GM12873 (cell line): ENCODE results near the gene SEM1.

Experiments used
- TF ChIP-seq, protein P1 (sequence below): IDR thresholded peaks from 2 replicates; pipeline ENCODE4 v1.5.1; 2012; ENCODE audit warnings: low read depth, mild to moderate bottlenecking, moderate library complexity, low read length, control low read depth; ENCODE audit not compliant: insufficient read depth; ENCODE audit errors: missing control alignments

Gene SEM1

DNA sequence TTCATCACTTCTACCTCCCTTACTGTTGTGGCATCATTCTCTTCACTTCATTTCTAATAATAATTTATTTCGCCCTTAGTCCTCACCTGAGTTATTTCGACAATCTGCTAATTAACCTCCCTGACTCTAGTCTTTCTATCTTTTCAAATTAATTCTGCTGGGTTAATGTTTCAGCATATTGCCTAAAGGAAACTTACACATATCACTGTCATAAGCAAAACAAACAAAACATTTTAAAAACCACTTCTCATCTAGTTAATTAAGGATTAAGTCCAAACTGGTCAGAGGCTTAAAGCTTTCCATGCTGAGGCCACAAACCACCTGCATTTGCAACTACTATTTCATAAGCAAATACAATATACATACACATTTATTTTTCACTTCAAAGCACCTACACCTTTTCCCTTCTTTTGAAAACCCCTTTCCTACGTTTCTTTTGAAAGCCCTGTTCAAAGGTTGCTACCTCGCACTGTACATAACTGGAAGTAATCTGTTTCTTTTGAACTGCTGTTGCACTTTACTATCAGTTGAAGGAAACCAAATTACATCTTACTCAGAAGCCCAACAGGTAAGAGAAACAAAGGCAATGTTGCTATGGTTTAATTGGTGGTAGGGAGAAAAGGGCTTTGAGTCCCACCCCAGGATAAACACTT, 10.3 kb downstream of the SEM1 start:
- TF ChIP-seq, protein P1, sequence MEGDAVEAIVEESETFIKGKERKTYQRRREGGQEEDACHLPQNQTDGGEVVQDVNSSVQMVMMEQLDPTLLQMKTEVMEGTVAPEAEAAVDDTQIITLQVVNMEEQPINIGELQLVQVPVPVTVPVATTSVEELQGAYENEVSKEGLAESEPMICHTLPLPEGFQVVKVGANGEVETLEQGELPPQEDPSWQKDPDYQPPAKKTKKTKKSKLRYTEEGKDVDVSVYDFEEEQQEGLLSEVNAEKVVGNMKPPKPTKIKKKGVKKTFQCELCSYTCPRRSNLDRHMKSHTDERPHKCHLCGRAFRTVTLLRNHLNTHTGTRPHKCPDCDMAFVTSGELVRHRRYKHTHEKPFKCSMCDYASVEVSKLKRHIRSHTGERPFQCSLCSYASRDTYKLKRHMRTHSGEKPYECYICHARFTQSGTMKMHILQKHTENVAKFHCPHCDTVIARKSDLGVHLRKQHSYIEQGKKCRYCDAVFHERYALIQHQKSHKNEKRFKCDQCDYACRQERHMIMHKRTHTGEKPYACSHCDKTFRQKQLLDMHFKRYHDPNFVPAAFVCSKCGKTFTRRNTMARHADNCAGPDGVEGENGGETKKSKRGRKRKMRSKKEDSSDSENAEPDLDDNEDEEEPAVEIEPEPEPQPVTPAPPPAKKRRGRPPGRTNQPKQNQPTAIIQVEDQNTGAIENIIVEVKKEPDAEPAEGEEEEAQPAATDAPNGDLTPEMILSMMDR = no peak

GRCh38 chr7:96697822-96698221, 11.8 kb downstream of the SEM1 start:
- TF ChIP-seq, protein P1 = no peak

DNA sequence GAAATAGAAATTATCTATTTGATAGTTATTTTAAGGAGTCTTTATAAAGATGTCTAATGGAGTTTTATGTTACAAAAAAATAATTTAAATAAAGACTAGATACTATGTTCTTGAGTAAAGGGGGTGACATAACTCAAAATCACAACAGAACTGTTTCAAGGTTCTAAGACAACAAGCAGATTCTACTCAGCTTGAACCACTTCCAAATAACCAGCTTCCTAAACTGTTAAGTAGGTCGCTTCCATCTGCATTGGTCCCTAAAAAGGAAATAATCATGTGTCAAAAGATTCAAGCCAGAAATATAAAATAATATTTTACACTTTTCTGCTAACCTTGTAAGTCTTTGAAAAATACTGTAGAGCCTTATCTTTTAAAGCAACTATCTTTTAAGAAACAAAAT, 14.1 kb downstream of the SEM1 start:
- TF ChIP-seq, protein P1 = no peak

DNA sequence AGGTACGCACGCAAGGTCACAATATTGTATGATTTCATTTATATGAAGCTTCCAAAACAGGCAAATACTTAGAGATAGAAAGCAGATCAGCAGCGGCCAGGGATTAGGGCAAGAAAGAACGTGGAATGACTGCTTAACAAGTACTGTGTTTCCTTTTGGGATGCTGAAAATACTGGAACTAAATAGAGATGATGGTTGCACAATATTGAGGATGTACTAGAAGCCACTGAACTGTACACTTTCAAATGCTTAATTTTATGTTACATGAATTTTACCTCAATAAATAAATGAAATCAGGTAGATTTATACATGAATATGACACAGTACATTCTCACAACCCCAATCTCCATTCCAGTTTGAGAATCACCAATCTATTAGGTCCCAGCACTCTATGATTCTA, 15.6 kb downstream of the SEM1 start:
- TF ChIP-seq, protein P1 = no peak

DNA sequence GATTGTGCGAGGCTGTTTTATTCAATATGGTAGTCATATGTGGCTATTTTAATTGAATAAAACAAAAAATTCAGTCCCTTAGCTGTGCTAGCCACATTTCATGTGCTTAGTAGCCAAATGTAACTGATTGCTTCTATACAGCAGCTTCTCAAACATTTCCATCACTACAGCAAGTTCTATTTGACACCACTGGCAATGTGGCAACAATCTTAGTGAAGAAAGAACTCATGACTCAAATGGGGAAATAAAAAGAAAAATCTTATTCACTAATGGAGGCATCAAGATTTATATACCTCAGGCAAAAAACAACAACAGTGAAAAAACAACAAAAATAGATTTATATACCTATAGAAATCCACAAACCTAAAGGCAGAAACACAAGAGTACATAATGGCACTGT, 17.9 kb downstream of the SEM1 start:
- TF ChIP-seq, protein P1 = no peak

DNA sequence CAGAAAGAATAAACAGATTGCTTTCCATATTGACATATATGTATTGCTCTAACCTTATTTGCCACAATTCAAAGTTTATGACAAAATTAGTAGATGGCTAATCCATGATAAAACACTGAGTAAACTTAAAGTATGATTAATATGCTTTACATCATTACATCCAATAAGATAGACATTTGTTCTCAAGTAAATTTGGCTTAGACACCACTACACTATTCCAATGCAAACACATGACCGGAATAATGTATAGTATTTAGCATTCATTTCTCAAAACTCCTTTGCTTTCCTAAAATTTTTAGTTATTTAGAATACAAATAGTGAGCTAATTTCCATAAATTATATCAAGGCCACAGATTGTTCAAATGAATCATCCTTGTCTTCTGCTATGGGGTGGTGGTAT, 20.2 kb downstream of the SEM1 start:
- TF ChIP-seq, protein P1 = no peak

DNA sequence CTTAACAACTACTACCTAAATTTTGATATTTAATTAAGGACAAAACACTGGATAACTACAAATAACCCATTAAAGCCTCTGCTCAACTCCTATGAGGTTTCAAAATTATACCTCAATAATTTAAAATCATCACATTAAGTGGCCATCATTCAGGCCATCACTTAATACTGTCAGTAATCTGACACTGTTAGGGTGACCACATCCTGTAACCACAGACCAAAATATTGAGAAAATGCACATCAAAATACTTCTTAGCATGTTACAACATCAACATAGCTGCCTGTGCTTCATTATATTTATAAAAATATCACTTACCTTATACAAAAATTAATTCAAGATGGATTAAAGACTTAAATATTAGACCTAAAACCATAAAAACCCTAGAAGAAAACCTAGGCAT, 23.3 kb downstream of the SEM1 start:
- TF ChIP-seq, protein P1 = no peak
